Fibroblast of skin of right quadriceps (primary cell): ENCODE results near the gene PLOD2.
"Not testable (repeated sequence)": the region's sequence is repeated elsewhere in the genome, so short reads cannot be mapped to it uniquely, and the experiment has no call there.

Experiments
- DNase-seq: peaks from one replicate; pipeline ENCODE4 v3.0.0-alpha.2; 2013

PLOD2 gene

GRCh38 chr3:146134348-146135117 lies 26.5 kb downstream of the PLOD2 start:
- DNase-seq: peak; percentile 32

- peak; percentile 59 for DNase-seq
These were observed 27.5 kb downstream of the PLOD2 start for GRCh38 chr3:146133441-146133840.

GRCh38 chr3:146131616-146132410 lies 29.2 kb downstream of the PLOD2 start:
- peak; percentile 90 for DNase-seq

- peak; percentile 84 for DNase-seq
These were observed 30.1 kb downstream of the PLOD2 start for GRCh38 chr3:146130881-146131371.

- no peak for DNase-seq
These were observed 31.2 kb downstream of the PLOD2 start for GRCh38 chr3:146129750-146130149.

- DNase-seq: no peak
These were observed 32.0 kb downstream of the PLOD2 start for GRCh38 chr3:146128939-146129338.

GRCh38 chr3:146128179-146128578 lies 32.8 kb downstream of the PLOD2 start:
- no peak for DNase-seq

GRCh38 chr3:146125951-146126350 lies 35.0 kb downstream of the PLOD2 start:
- peak; percentile 92 for DNase-seq

- DNase-seq: no peak
These were observed 36.7 kb downstream of the PLOD2 start for GRCh38 chr3:146124126-146124801.

- DNase-seq: peak; percentile 91
These were observed 43.3 kb downstream of the PLOD2 start for GRCh38 chr3:146117406-146118285.

- no peak for DNase-seq
These were observed 45.4 kb downstream of the PLOD2 start for GRCh38 chr3:146115619-146116018.

- not testable (repeated sequence) for DNase-seq
These were observed 47.2 kb downstream of the PLOD2 start for GRCh38 chr3:146113804-146114203.

- no peak for DNase-seq
These were observed 49.6 kb downstream of the PLOD2 start for GRCh38 chr3:146111337-146111736.

- peak; percentile 47 for DNase-seq
These were observed 50.8 kb downstream of the PLOD2 start for GRCh38 chr3:146110161-146110560.

- no peak for DNase-seq
These were observed 54.0 kb downstream of the PLOD2 start for GRCh38 chr3:146106986-146107385.

GRCh38 chr3:146104068-146104467 lies 56.9 kb downstream of the PLOD2 start:
- no peak for DNase-seq

GRCh38 chr3:146102885-146103284 lies 58.1 kb downstream of the PLOD2 start:
- no peak for DNase-seq

- DNase-seq: no peak
These were observed 59.4 kb downstream of the PLOD2 start for GRCh38 chr3:146101538-146101937.

- DNase-seq: no peak
These were observed 60.0 kb downstream of the PLOD2 start for GRCh38 chr3:146100825-146101444.

- DNase-seq: no peak
These were observed 60.8 kb downstream of the PLOD2 start for GRCh38 chr3:146100180-146100579.

GRCh38 chr3:146099316-146099715 lies 61.7 kb downstream of the PLOD2 start:
- DNase-seq: no peak

GRCh38 chr3:146093896-146094295 lies 67.1 kb downstream of the PLOD2 start:
- DNase-seq: no peak
